Ovary (tissue), 3 donors: Measurements from ENCODE around the gene CYP2U1.

ENCODE experiments used
- POLR2A ChIP-seq: fragments of 450-650 bp; IDR thresholded peaks from one replicate; pipeline ENCODE4 v1.6.1; 2017; ENCODE audit warnings: antibody characterized with exemption, mild to moderate bottlenecking, moderate library complexity
- TF ChIP-seq, protein P1 (sequence below), 3 donors: fragments of 450-650 bp in 2 of 3; fragments of 200-600 bp in 1 of 3; IDR thresholded peaks; one replicate each; pipeline versions ENCODE4 v1.5.1 to v1.8.0; 2016 to 2022; ENCODE audit warnings: antibody characterized with exemption in 3 of 3, mild to moderate bottlenecking in 1 of 3
- donor health status: DM: no; HTN: no; CAD: no.

DNA sequence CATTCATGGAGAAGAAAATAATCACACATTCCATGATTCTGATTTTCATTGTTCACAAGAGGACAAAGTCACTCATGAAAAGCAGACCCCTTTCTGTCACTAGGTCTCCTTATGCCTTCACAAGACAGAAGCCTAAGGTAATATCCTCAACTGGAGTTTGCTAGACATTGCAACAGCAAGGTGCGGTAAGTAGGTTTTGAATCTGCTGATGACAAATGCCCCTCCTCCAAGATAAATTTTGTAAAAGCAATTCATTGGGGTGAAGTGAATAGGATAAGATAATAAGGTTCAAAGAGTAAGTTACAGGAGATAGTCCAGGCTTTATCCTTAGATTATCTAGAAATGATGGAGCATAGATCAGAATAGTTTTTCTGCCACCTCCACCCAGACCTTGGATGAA, 16.1 kb upstream of the CYP2U1 start:
- TF ChIP-seq, protein P1, sequence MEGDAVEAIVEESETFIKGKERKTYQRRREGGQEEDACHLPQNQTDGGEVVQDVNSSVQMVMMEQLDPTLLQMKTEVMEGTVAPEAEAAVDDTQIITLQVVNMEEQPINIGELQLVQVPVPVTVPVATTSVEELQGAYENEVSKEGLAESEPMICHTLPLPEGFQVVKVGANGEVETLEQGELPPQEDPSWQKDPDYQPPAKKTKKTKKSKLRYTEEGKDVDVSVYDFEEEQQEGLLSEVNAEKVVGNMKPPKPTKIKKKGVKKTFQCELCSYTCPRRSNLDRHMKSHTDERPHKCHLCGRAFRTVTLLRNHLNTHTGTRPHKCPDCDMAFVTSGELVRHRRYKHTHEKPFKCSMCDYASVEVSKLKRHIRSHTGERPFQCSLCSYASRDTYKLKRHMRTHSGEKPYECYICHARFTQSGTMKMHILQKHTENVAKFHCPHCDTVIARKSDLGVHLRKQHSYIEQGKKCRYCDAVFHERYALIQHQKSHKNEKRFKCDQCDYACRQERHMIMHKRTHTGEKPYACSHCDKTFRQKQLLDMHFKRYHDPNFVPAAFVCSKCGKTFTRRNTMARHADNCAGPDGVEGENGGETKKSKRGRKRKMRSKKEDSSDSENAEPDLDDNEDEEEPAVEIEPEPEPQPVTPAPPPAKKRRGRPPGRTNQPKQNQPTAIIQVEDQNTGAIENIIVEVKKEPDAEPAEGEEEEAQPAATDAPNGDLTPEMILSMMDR (IDR thresholded peaks at IDR 0.05), result no peak
- no peak for TF ChIP-seq POLR2A
